Endothelial cell of umbilical vein (primary cell): ENCODE measurements around the gene DYDC2. TPM values are rescaled to one million over a fixed set of nuclear protein-coding genes. Genes with fewer than 3 reads are reported as not detected.

Source experiments
- BruUV-seq: library from RNA; stranded (reverse); fragments of 400-500 nt; replicated peaks from 2 replicates; lab custom pipeline; 2021; lab: Mats Ljungman, UMichigan
- CTCF ChIA-PET: fragments of 300-600, 350-600 bp; sonication (Branson Sonifier 250); formaldehyde crosslinking; loops from one replicate; lab custom pipeline; 2021; ENCODE audit warnings: antibody characterized with exemption, inconsistent platforms; lab: Charles Lee
- POLR2A ChIA-PET: fragments of 300-600, 350-600 bp; sonication (Branson Sonifier 250); formaldehyde crosslinking; loops from one replicate; lab custom pipeline; 2021; ENCODE audit warnings: antibody characterized with exemption, inconsistent platforms; lab: Charles Lee
- DNase-seq: peaks from one replicate; pipeline ENCODE4 v3.0.0-alpha.2; 2011; ENCODE audit warnings: low read depth, low spot score
- FAIRE-seq: peaks from 2 replicates; lab custom pipeline; 2011; peaks lifted over from hg19 to GRCh38; lab: Jason Lieb, UNC
- H2AFZ ChIP-seq: 2 replicates; pipeline ENCODE4 v1.6.0; 2012; ENCODE audit warnings: low read depth, low read length, control low read depth, inconsistent platforms
- H3K27ac ChIP-seq: 2 replicates; pipeline ENCODE4 v1.5.1; 2011; ENCODE audit warnings: low read depth, mild to moderate bottlenecking, control low read depth, low read length, moderate library complexity; ENCODE audit not compliant: insufficient read depth
- H3K27me3 ChIP-seq, 2 experiments: 2 replicates each; pipeline versions ENCODE4 v1.6.0 to v1.6.1; 2011; ENCODE audit warnings: low read length in 2 of 2, mixed read lengths in 1 of 2; ENCODE audit not compliant: control insufficient read depth in 2 of 2, insufficient read depth in 2 of 2
- H3K36me3 ChIP-seq, 2 experiments: 2 replicates in 1 of 2; 3 replicates in 1 of 2; pipeline ENCODE4 v1.5.1; 2011; ENCODE audit warnings: low read length in 2 of 2, mild to moderate bottlenecking in 1 of 2, moderate library complexity in 1 of 2; ENCODE audit not compliant: control insufficient read depth in 2 of 2, insufficient read depth in 2 of 2; ENCODE audit errors: extremely low read depth in 1 of 2
- H3K4me1 ChIP-seq: 3 replicates; pipeline ENCODE4 v1.5.1; 2011; ENCODE audit warnings: mild to moderate bottlenecking, low read length; ENCODE audit not compliant: control insufficient read depth, insufficient read depth; ENCODE audit errors: extremely low read depth
- H3K4me2 ChIP-seq: 2 replicates; pipeline ENCODE4 v1.6.1; 2011; ENCODE audit warnings: low read length, control low read depth, mixed read lengths; ENCODE audit not compliant: insufficient read depth
- H3K4me3 ChIP-seq, 3 experiments: fragments of 200-600 bp in 1 of 3; sonication (generic), shearing (Covaris generic) in 1 of 3; replicated peaks in 1 of 3; 2 replicates each; pipeline ENCODE4 v1.5.1; 2011 to 2016; ENCODE audit warnings: control low read depth in 3 of 3, low read length in 3 of 3, mild to moderate bottlenecking in 2 of 3, inconsistent platforms in 1 of 3, low read depth in 1 of 3, moderate library complexity in 1 of 3; ENCODE audit not compliant: insufficient read depth in 1 of 3
- H3K79me2 ChIP-seq: 2 replicates; pipeline ENCODE4 v1.6.0; 2012; ENCODE audit warnings: low read length, inconsistent platforms; ENCODE audit not compliant: control insufficient read depth, insufficient read depth
- H3K9ac ChIP-seq: replicated peaks from 2 replicates; pipeline ENCODE3; 2011; ENCODE audit warnings: low read length, control low read depth; ENCODE audit not compliant: insufficient read depth; ENCODE audit errors: extremely low read depth
- H3K9me1 ChIP-seq: replicated peaks from 3 replicates; pipeline ENCODE4 v1.6.0; 2011; ENCODE audit warnings: mild to moderate bottlenecking, low read length; ENCODE audit not compliant: control insufficient read depth, insufficient read depth; ENCODE audit errors: extremely low read depth
- H3K9me3 ChIP-seq: replicated peaks from 2 replicates; pipeline ENCODE4 v1.5.1; 2012; ENCODE audit warnings: low read length, inconsistent platforms; ENCODE audit not compliant: control insufficient read depth, insufficient read depth
- H4K20me1 ChIP-seq: replicated peaks from 2 replicates; pipeline ENCODE3; 2011; ENCODE audit warnings: mild to moderate bottlenecking, low read length; ENCODE audit not compliant: control insufficient read depth, insufficient read depth; ENCODE audit errors: extremely low read depth
- CTCF ChIP-seq, 2 donors: IDR thresholded peaks; 1 replicate in 1 of 2; 2 replicates in 1 of 2; pipeline ENCODE4 v1.5.1; 2011; ENCODE audit warnings: low read length in 2 of 2, mild to moderate bottlenecking in 2 of 2, moderate library complexity in 2 of 2, control low read depth in 1 of 2, inconsistent platforms in 1 of 2, low read depth in 1 of 2; ENCODE audit not compliant: insufficient read depth in 1 of 2; ENCODE audit errors: extremely low read depth in 1 of 2
- EZH2 ChIP-seq: IDR thresholded peaks from 2 replicates; pipeline ENCODE4 v1.6.1; 2012; ENCODE audit warnings: borderline replicate concordance, low read depth, mild to moderate bottlenecking, moderate library complexity, low read length, inconsistent platforms; ENCODE audit not compliant: severe bottlenecking
- FOS ChIP-seq: IDR thresholded peaks from 2 replicates; pipeline ENCODE4 v1.6.1; 2011; ENCODE audit warnings: mild to moderate bottlenecking, low read length, moderate library complexity, borderline replicate concordance; ENCODE audit not compliant: insufficient read depth
- GATA2 ChIP-seq: IDR thresholded peaks from 2 replicates; pipeline ENCODE4 v1.7.0; 2011; ENCODE audit warnings: low read depth, mild to moderate bottlenecking, moderate library complexity, mixed read lengths, low read length; ENCODE audit not compliant: insufficient read length, insufficient read depth
- MYC ChIP-seq: IDR thresholded peaks from one replicate; pipeline ENCODE4 v1.6.1; 2011; ENCODE audit warnings: mild to moderate bottlenecking, low read depth, low read length
- POLR2AphosphoS5 ChIP-seq: IDR thresholded peaks from 2 replicates; pipeline ENCODE4 v1.6.1; 2012; ENCODE audit warnings: low read depth, mild to moderate bottlenecking, control low read depth, low read length, moderate library complexity; ENCODE audit not compliant: insufficient read depth
- dilution Hi-C: fragments of 300-500 bp; cut with MboI; formaldehyde crosslinking; loops from one replicate; pipeline ENCODE4 v1.15.0; 2019; ENCODE audit warnings: low sequenced_read_pairs; ENCODE audit not compliant: extremely low pct_ligation_motif_present
- intact Hi-C: fragments of 100-400 bp; cut with micrococcal nuclease; formaldehyde crosslinking; loops from one replicate; pipeline ENCODE4 v1.10.0; 2022
- polyA plus RNA-seq, 4 experiments: library from polyadenylated mRNA; depleted of rRNA in 3 of 4; stranded (reverse) in 3 of 4; unstranded in 1 of 4; fragments of >200 nt; gene quantifications; 2 replicates each; pipeline versions ENCODE4 v1.2.1 to v1.2.3, GENCODE V29; 2011 to 2012; ENCODE audit warnings: missing spikeins in 1 of 4
- total RNA-seq: library from RNA; stranded (reverse); gene quantifications from 2 replicates; pipeline ENCODE4 v1.2.3, GENCODE V29; 2021
- TF ChIP-seq, protein P1 (sequence below): IDR thresholded peaks from 2 replicates; pipeline ENCODE4 v1.6.1; 2011; ENCODE audit not compliant: insufficient read depth, insufficient read length

Gene DYDC2
- total and polyA plus RNA-seq, 2 donors (not counting 3 experiments of a cell fraction or from before 2014, with no cell fraction given) = not detected

DNA sequence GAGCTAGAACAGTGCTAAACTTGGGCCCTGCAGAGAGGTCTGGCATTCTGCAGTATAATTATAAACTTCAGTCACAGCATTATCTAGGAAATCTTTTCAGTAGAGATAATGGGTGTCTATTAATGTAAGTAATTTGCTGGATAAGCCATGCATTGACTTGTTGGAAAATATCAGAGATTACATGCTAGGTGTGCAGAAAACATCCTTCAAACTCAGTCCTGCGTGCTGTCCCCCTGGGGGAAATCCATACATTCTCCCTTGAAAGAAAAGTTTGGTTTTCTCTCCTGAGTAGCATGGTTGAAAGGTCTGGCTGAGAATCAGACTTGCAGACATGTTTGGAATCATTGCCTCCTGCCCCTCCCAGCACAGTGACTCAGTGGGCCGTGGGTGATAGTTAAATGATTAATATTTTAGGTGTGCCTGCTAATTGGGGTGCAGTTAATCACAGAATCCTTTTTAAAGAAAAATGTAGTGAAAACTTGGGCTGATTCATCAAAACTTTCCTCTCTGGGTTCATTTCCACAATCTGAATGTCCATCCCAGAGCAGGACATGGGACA is 37.9 kb downstream of the DYDC2 start:
- intact Hi-C loops = no loop called here
- ChIA-PET CTCF (interaction anchor here (0.7 to 1.0 kb wide), 4 partner anchors 11 to 47 kb away, joined by 3 to 6 read pairs (median 4); partner anchors contain the start of gene PRXL2A), POLR2A (no interaction called here)
- Histone ChIP-seq H3K36me3 (no peaks in the 10 kb centered on the region), H3K9ac (no peak overlapping the region), H3K27ac (no peak overlapping the region), H2AFZ (no peak overlapping the region), H4K20me1 (no peaks in the 10 kb centered on the region), H3K9me1 (no peaks in the 10 kb centered on the region), H3K79me2 (no peaks in the 10 kb centered on the region), H3K27me3 (peaks cover 5 to 7% of the 10 kb centered on the region in 2 experiments), H3K4me1 (no peaks in the 10 kb centered on the region), H3K9me3 (no peaks in the 10 kb centered on the region), H3K4me3 (no peak overlapping the region), H3K4me2 (no peak overlapping the region)
- DNase-seq (no peak), FAIRE-seq (no peak)
- no TSS peak for BruUV-seq
- dilution Hi-C loops = no loop called here
- TF ChIP-seq GATA2 = no peak
- TF ChIP-seq, protein P1, sequence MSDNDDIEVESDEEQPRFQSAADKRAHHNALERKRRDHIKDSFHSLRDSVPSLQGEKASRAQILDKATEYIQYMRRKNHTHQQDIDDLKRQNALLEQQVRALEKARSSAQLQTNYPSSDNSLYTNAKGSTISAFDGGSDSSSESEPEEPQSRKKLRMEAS = no peak
- TF ChIP-seq MYC = no peak
- no peak for TF ChIP-seq EZH2
- TF ChIP-seq CTCF (IDR thresholded peaks at IDR 0.05; ENCODE audit: extremely low read depth in 1 of 2, insufficient read depth in 1 of 2, low read depth in 1 of 2, low read length in 2 of 2) = no peak
- TF ChIP-seq POLR2AphosphoS5 = no peak
- no peak for TF ChIP-seq FOS
